A549 (cell line): Measurements from ENCODE around the gene C11orf86.

Source experiments
- CBX2 ChIP-seq: fragments of 200-600 bp; sonication (generic); IDR thresholded peaks from 2 replicates; pipeline ENCODE4 v1.6.1; 2016; ENCODE audit warnings: low read depth, mild to moderate bottlenecking, borderline replicate concordance
- CTCF ChIP-seq: fragments of >200 bp; sonication (Bioruptor Twin); formaldehyde crosslinking; IDR thresholded peaks from 3 replicates; pipeline ENCODE4 v1.5.1; 2016
- HOXB13 ChIP-seq: fragments of 250-450 bp; sonication (Bioruptor Pico); IDR thresholded peaks from 2 replicates; pipeline ENCODE4 v1.5.0; 2020; ENCODE audit warnings: low read depth, mild to moderate bottlenecking, moderate library complexity
- MAZ ChIP-seq: fragments of 150-350 bp; IDR thresholded peaks from 2 replicates; pipeline ENCODE4 v1.6.1; 2014; ENCODE audit warnings: antibody characterized with exemption, low read depth, low read length, borderline replicate concordance
- PHF8 ChIP-seq: fragments of 200-600 bp; sonication (generic); IDR thresholded peaks from 2 replicates; pipeline ENCODE4 v1.6.1; 2016; ENCODE audit warnings: low read depth, mild to moderate bottlenecking, antibody characterized with exemption, moderate library complexity, borderline replicate concordance
- POLR2A ChIP-seq: IDR thresholded peaks from 2 replicates; pipeline ENCODE4 v1.6.1; 2012; ENCODE audit warnings: mild to moderate bottlenecking, low read length
- RAD21 ChIP-seq, 2 experiments: fragments of >200 bp in 1 of 2; sonication (Bioruptor Twin) in 1 of 2; formaldehyde crosslinking in 1 of 2; IDR thresholded peaks in 1 of 2; conservative IDR thresholded peaks in 1 of 2; 2 replicates in 1 of 2; 3 replicates in 1 of 2; pipeline ENCODE4 v1.6.1; 2012 to 2018; ENCODE audit warnings: inconsistent platforms in 1 of 2
- RFX5 ChIP-seq: fragments of 450-650 bp; IDR thresholded peaks from 2 replicates; pipeline ENCODE4 v1.7.1; 2014; ENCODE audit warnings: antibody characterized with exemption, mild to moderate bottlenecking, moderate library complexity
- ZFP36 ChIP-seq: fragments of 450-650 bp; IDR thresholded peaks from 2 replicates; pipeline ENCODE4 v1.6.1; 2014; ENCODE audit warnings: borderline replicate concordance; ENCODE audit not compliant: partially characterized antibody
- ZSCAN20 ChIP-seq: fragments of 250-450 bp; sonication (Bioruptor Pico); IDR thresholded peaks from 2 replicates; pipeline ENCODE4 v1.8.0; 2022; ENCODE audit warnings: mild to moderate bottlenecking, moderate library complexity
- TF ChIP-seq, protein P1 (sequence below): fragments of 250-450 bp; sonication (Bioruptor Pico); IDR thresholded peaks from 2 replicates; pipeline ENCODE4 v1.5.0; 2021; ENCODE audit warnings: mild to moderate bottlenecking, moderate library complexity, borderline replicate concordance
- TF ChIP-seq, protein P2 (sequence below): fragments of >200 bp; sonication (Bioruptor Twin); formaldehyde crosslinking; IDR thresholded peaks from 3 replicates; pipeline ENCODE4 v1.6.1; 2016

- no peak for TF ChIP-seq PHF8
- no peak for TF ChIP-seq HOXB13 (CRISPR knock-in tag)
- no peak for TF ChIP-seq POLR2A
- TF ChIP-seq CTCF, result no peak
- no peak for TF ChIP-seq CBX2
- no peak for TF ChIP-seq RAD21 (conservative IDR thresholded peaks at IDR 0.05 in 1 of 2, IDR thresholded peaks at IDR 0.05 in 1 of 2)
- no peak for TF ChIP-seq ZSCAN20
- TF ChIP-seq, protein P1, sequence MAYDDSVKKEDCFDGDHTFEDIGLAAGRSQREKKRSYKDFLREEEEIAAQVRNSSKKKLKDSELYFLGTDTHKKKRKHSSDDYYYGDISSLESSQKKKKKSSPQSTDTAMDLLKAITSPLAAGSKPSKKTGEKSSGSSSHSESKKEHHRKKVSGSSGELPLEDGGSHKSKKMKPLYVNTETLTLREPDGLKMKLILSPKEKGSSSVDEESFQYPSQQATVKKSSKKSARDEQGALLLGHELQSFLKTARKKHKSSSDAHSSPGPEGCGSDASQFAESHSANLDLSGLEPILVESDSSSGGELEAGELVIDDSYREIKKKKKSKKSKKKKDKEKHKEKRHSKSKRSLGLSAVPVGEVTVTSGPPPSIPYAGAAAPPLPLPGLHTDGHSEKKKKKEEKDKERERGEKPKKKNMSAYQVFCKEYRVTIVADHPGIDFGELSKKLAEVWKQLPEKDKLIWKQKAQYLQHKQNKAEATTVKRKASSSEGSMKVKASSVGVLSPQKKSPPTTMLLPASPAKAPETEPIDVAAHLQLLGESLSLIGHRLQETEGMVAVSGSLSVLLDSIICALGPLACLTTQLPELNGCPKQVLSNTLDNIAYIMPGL, result no peak
- no peak for TF ChIP-seq MAZ
- no peak for TF ChIP-seq ZFP36
- TF ChIP-seq RFX5, result no peak
- TF ChIP-seq, protein P2, sequence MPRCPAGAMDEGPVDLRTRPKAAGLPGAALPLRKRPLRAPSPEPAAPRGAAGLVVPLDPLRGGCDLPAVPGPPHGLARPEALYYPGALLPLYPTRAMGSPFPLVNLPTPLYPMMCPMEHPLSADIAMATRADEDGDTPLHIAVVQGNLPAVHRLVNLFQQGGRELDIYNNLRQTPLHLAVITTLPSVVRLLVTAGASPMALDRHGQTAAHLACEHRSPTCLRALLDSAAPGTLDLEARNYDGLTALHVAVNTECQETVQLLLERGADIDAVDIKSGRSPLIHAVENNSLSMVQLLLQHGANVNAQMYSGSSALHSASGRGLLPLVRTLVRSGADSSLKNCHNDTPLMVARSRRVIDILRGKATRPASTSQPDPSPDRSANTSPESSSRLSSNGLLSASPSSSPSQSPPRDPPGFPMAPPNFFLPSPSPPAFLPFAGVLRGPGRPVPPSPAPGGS, result no peak
Measured at GRCh38 chr11:67022341-67022933, 47.3 kb downstream of the C11orf86 start.
